Measurements from ENCODE around the gene SRSF1.

DNA sequence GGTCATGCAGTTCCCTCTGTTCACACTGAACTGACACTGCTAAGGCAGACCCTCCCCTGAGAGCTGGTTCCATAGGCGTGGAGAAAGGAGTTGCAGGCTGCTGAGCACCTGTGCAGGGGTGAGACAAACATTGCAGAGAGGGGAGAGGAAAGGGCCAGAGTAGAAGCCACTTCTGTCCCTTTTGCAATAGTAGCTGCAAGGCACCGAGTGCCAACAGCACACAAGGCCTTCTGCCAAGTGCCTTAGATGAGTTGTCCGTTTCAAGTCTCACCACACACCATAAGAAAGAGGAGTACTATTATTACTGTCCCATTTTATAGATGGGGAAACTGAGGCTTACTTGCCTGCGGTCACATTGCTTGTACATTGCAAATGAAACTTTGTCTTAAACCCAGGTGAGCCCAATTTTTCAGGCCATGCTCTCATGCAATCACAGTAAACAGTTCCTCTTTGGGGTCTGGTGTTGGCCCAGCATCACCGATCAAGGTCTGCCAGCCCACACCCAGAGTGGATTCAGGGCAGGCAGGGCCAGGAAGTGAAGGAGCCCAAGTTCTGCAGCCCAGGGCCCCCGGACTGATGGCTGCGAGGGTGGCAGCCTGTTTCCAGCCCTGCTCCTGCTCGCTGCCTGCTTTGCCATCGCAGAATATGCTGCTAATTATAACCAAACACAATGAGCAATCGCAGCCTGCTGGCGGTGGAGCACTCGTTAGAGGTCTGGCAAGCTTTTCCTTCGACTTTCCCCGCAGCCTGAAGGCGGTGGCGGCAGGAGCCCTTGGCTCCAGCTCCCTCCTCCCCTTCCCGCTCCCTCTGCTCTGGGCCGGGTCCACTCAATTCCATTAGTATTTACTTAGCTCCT, 39.4 kb upstream of the SRSF1 start:
- TF ChIP-seq EZH2 (IDR thresholded peaks at IDR 0.05) (no peak), POLR2AphosphoS5 (IDR thresholded peaks at IDR 0.05; ENCODE audit: borderline replicate concordance, low read depth, low read length) (no peak)

All from SK-N-MC (cell line).